Measurements from ENCODE around the gene ITGA1.
"Not testable (repeated sequence)": the region's sequence is repeated elsewhere in the genome, so short reads cannot be mapped to it uniquely, and the experiment has no call there.

Gene ITGA1

GRCh38 chr5:52909192-52909591 is 121.5 kb downstream of the ITGA1 start:
- no peak for DNase-seq

GRCh38 chr5:52910071-52910470 is 122.4 kb downstream of the ITGA1 start:
- DNase-seq: no peak

GRCh38 chr5:52915176-52915875 is 127.6 kb downstream of the ITGA1 start:
- peak; percentile 24 to 39 for DNase-seq

GRCh38 chr5:52920929-52921328 is 133.2 kb downstream of the ITGA1 start:
- DNase-seq: no peak

GRCh38 chr5:52922384-52922783 is 134.7 kb downstream of the ITGA1 start:
- DNase-seq: no peak

GRCh38 chr5:52924456-52924855 is 136.7 kb downstream of the ITGA1 start:
- DNase-seq: no peak

GRCh38 chr5:52925001-52925400 is 137.3 kb downstream of the ITGA1 start:
- no peak for DNase-seq

- no peak for DNase-seq
These were observed 141.0 kb downstream of the ITGA1 start for GRCh38 chr5:52928689-52929088.

GRCh38 chr5:52938226-52938625 is 150.5 kb downstream of the ITGA1 start:
- DNase-seq: no peak

- no peak for DNase-seq
These were observed 155.6 kb downstream of the ITGA1 start for GRCh38 chr5:52943285-52943684.

GRCh38 chr5:52943808-52944207 is 156.1 kb downstream of the ITGA1 start:
- DNase-seq: no peak

GRCh38 chr5:52945040-52945439 is 157.3 kb downstream of the ITGA1 start:
- no peak for DNase-seq

- no peak for DNase-seq
These were observed 159.5 kb downstream of the ITGA1 start for GRCh38 chr5:52947208-52947607.

GRCh38 chr5:52947851-52948250 is 160.1 kb downstream of the ITGA1 start:
- no peak for DNase-seq

- DNase-seq: peak; percentile 64 to 66
These were observed 160.8 kb downstream of the ITGA1 start for GRCh38 chr5:52948418-52949076.

- no peak for DNase-seq
These were observed 163.0 kb downstream of the ITGA1 start for GRCh38 chr5:52950686-52951085.

GRCh38 chr5:52952483-52952882 is 164.8 kb downstream of the ITGA1 start:
- DNase-seq: no peak

- no peak for DNase-seq
These were observed 168.3 kb downstream of the ITGA1 start for GRCh38 chr5:52956014-52956413.

- no peak for DNase-seq
These were observed 169.4 kb downstream of the ITGA1 start for GRCh38 chr5:52956915-52957747.

- DNase-seq: no peak
These were observed 173.6 kb downstream of the ITGA1 start for GRCh38 chr5:52961274-52961681.

- DNase-seq: no peak
These were observed 175.9 kb downstream of the ITGA1 start for GRCh38 chr5:52963636-52964035.

GRCh38 chr5:52964138-52964537 is 176.4 kb downstream of the ITGA1 start:
- DNase-seq: no peak

GRCh38 chr5:52976157-52976556 is 188.4 kb downstream of the ITGA1 start:
- not testable (repeated sequence) for DNase-seq

All from activated T-cell treated with anti-CD3 and anti-CD28 coated beads, Interleukin-2, amount 50 U/mL, for 48 hours (primary cell).